GM18519 (cell line): ENCODE data around the gene ADGRG2.

Source experiments
- ATAC-seq: cut with Tn5 transposase; IDR thresholded peaks from one replicate; pipeline ENCODE4 v1.9.1; 2021; ENCODE audit warnings: mild to moderate bottlenecking, moderate library complexity; ENCODE audit not compliant: unreplicated experiment, low FRiP score

Gene ADGRG2

GRCh38 chrX:18964026-18964425, 158.2 kb downstream of the ADGRG2 start:
- ATAC-seq = no peak

- ATAC-seq = no peak
Observed at GRCh38 chrX:18962329-18962728, 159.9 kb downstream of the ADGRG2 start.

- ATAC-seq = no peak
Observed at GRCh38 chrX:18961686-18962085, 160.6 kb downstream of the ADGRG2 start.

- ATAC-seq = no peak
Observed at GRCh38 chrX:18956303-18957032, 165.8 kb downstream of the ADGRG2 start.

GRCh38 chrX:18955676-18956075, 166.6 kb downstream of the ADGRG2 start:
- no peak for ATAC-seq

GRCh38 chrX:18951032-18951431, 171.2 kb downstream of the ADGRG2 start:
- no peak for ATAC-seq

- no peak for ATAC-seq
Observed at GRCh38 chrX:18949944-18950301, 172.3 kb downstream of the ADGRG2 start.

GRCh38 chrX:18949291-18949943, 172.9 kb downstream of the ADGRG2 start:
- ATAC-seq = no peak

GRCh38 chrX:18946611-18947010, 175.7 kb downstream of the ADGRG2 start:
- ATAC-seq = no peak

- ATAC-seq = no peak
Observed at GRCh38 chrX:18946157-18946556, 176.1 kb downstream of the ADGRG2 start.

- ATAC-seq = no peak
Observed at GRCh38 chrX:18945483-18945882, 176.8 kb downstream of the ADGRG2 start.

GRCh38 chrX:18944482-18944881, 177.8 kb downstream of the ADGRG2 start:
- ATAC-seq = no peak

- ATAC-seq = no peak
Observed at GRCh38 chrX:18941896-18942295, 180.4 kb downstream of the ADGRG2 start.
